Erythroblast (primary cell): Measurements from ENCODE around the gene TBL2.

ENCODE experiments used
- GATA1 ChIP-seq: IDR thresholded peaks from 2 replicates; pipeline ENCODE4 v1.6.1; 2011; ENCODE audit warnings: low read depth, mild to moderate bottlenecking, control low read depth, low read length, moderate library complexity
- POLR2A ChIP-seq: IDR thresholded peaks from 2 replicates; pipeline ENCODE4 v1.6.1; 2011; ENCODE audit warnings: mild to moderate bottlenecking, low read length

DNA sequence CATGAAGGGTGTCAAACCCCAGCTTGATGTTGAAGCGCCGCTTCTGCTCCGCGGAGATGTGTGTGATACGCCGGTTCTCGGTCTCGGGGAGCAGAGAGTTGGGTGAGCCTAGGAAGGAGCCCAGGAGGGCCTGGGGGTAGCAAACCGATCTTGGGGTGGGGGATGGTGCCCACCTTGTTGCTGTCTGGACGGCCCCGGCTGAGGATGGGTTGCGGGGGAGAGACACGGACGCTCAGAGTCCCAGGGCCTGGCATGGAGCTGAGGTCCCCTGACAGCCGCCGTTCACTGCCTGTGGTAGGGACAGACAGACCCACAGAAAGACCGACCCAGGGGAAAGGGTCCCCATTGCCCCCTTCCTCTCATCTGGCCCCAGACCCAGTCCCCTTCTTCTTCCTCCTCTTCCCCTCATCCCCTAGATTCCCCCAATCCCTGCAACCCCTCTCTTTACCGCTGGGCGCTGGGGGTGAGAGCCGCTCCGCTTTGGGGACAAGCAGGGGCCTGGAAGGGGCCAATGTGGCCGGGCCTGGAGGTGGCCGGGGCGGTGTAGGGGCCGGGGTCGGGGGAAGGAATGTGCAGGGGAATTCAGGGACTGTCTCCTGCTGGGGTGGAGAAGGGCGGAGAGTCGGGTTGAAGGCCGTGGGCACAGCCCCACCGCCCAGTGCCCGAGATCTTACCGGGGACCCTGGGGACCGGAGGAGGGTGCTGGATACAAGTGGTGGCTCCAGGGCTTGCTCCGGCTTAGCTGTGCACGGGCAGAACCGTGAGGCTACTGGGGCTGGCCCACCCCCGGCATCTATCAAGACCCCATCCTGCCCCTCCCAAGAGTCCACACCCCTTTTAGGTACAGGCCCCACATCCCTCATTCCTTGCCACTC, 18.0 kb upstream of the TBL2 start:
- TF ChIP-seq POLR2A (no peak), GATA1 (no peak)
